ENCODE measurements around the gene BMAL2.

The BMAL2 gene

DNA sequence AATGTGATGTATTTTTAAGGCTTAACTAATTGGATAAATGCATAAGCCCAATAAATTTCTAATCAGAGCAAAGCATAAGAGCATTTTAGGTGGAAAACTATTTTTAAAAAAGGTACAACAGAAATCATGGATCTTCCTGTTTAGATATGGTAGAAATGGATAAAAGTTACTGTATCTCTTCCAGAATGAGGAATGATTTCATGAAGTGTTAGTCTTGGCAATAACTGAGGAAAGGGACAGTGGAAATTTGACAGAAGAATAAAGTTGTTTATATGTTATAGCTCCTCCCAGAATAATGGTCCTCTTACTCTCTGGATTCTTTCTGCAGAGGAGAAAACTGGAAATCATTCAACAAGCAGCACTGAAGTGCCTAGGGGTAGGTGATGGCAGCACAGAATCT lies 32.4 kb upstream of the BMAL2 start:
- H4K20me1 ChIP-seq (ENCODE audit: insufficient read depth, low read length) = no peaks in the 10 kb centered on the region
- H3K4me1 ChIP-seq (ENCODE audit: low read length) = peaks cover 26% of the 10 kb centered on the region
- H3K79me2 ChIP-seq (ENCODE audit: low read length) = peaks cover 84% of the 10 kb centered on the region
- no peak overlapping the region for H3K27ac ChIP-seq (ENCODE audit: low read length)
- no peak overlapping the region for H2AFZ ChIP-seq (ENCODE audit: low read length)
- H3F3A ChIP-seq (ENCODE audit: insufficient read depth, low read length) = peaks cover 36% of the 10 kb centered on the region
- H3K9ac ChIP-seq (ENCODE audit: low read length) = no peak overlapping the region
- H3K9me3 ChIP-seq (replicated peaks; ENCODE audit: insufficient read depth, low read length) = no peaks in the 10 kb centered on the region
- peaks cover 29% of the 10 kb centered on the region for H3K36me3 ChIP-seq (replicated peaks; ENCODE audit: insufficient read depth, low read length)
- H3K4me3 ChIP-seq (ENCODE audit: low read length) = no peak overlapping the region
- TF ChIP-seq EZH2 (optimal IDR thresholded peaks at IDR 0.05; ENCODE audit: low read depth, low read length) (no peak), EZH2phosphoT487 (IDR thresholded peaks at IDR 0.05; ENCODE audit: low read length) (no peak)
- TF ChIP-seq, protein P1, sequence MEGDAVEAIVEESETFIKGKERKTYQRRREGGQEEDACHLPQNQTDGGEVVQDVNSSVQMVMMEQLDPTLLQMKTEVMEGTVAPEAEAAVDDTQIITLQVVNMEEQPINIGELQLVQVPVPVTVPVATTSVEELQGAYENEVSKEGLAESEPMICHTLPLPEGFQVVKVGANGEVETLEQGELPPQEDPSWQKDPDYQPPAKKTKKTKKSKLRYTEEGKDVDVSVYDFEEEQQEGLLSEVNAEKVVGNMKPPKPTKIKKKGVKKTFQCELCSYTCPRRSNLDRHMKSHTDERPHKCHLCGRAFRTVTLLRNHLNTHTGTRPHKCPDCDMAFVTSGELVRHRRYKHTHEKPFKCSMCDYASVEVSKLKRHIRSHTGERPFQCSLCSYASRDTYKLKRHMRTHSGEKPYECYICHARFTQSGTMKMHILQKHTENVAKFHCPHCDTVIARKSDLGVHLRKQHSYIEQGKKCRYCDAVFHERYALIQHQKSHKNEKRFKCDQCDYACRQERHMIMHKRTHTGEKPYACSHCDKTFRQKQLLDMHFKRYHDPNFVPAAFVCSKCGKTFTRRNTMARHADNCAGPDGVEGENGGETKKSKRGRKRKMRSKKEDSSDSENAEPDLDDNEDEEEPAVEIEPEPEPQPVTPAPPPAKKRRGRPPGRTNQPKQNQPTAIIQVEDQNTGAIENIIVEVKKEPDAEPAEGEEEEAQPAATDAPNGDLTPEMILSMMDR (IDR thresholded peaks at IDR 0.05; ENCODE audit: low read length) = no peak
- H3K9me2 ChIP-seq (replicated peaks; ENCODE audit: insufficient read depth, low read length) = no peaks in the 10 kb centered on the region
- H3K4me2 ChIP-seq (ENCODE audit: low read depth, low read length) = no peak overlapping the region
- no peaks in the 10 kb centered on the region for H3K27me3 ChIP-seq (replicated peaks; ENCODE audit: insufficient read depth, low read length)
- no peak for DNase-seq

DNA sequence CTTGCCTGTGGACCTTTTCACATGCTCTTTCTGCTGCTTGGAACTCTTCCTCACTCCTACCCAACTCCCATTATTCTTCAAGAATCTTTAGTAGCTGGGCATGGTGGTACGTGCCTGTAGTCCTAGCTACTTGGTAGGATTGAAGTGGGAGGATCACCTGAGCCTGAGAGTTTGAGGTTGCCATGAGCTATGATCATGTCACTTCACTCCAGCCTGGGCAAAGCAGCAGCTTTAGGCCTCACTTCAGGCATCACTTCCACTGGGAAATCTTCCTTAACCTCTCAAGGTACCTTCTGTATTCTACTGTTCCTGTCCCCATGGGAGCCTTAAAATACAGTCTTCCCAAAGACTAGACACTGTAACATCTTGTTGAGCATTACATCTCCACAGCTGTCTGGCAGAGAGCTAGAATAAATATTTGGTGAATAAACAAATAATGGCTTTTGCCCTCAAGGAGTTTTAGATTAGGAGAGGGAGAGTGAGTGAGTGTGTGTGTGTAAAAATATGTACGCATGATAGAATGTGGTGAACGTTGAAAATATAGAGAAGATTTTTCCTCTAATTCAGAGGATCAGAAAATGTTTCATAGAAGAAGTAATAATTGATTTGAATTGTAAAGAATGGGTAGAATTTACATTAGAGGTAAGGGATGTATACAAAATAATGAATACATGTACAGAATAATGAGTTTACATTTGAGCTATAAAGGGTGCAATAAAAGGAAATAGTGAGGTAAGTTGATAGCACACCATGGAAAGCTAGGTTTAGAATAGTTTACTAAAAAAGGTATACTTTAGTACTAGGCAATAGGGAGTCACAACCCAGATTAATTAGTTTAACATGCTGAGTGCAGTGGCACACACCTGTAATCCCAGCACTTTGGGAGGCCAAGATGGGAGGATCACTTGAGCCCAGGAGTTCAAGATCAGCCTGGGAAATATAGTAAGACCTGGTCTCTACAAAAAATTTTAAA lies 29.2 kb upstream of the BMAL2 start:
- TF ChIP-seq, protein P1 (IDR thresholded peaks at IDR 0.05; ENCODE audit: low read length) = no peak

DNA sequence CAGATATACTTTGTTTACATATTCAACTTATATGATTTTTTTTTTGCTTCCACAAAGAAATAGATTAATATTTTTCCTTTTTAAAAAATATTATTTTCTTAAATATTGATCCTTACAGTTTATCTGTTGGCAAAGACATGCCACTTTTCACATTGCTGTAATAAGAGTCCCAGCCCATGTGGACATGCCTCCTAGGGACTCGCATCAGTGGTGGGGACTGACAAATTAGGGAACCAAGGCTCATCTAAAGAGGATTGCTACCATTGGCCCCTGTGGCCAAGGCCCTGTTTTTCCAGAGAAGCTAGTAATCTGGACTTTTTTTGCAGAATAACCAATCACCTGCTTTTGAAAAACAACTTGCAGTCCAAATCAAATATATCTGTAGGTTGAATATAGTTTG lies 27.8 kb upstream of the BMAL2 start:
- peaks cover 72% of the 10 kb centered on the region for H3K79me2 ChIP-seq (ENCODE audit: low read length)
- TF ChIP-seq EZH2phosphoT487 (IDR thresholded peaks at IDR 0.05; ENCODE audit: low read length) (no peak), EZH2 (optimal IDR thresholded peaks at IDR 0.05; ENCODE audit: low read depth, low read length) (no peak)
- TF ChIP-seq, protein P1 (IDR thresholded peaks at IDR 0.05; ENCODE audit: low read length) = no peak
- H2AFZ ChIP-seq (ENCODE audit: low read length) = no peak overlapping the region
- H4K20me1 ChIP-seq (ENCODE audit: insufficient read depth, low read length) = no peaks in the 10 kb centered on the region
- peak overlapping the region; percentile 77 for H3K27ac ChIP-seq (ENCODE audit: low read length)
- no peaks in the 10 kb centered on the region for H3K27me3 ChIP-seq (replicated peaks; ENCODE audit: insufficient read depth, low read length)
- no peaks in the 10 kb centered on the region for H3K9me3 ChIP-seq (replicated peaks; ENCODE audit: insufficient read depth, low read length)
- DNase-seq = peak; percentile 47
- peak overlapping the region; percentile 43; the same call in 1 of the 2 replicates for H3K9ac ChIP-seq (ENCODE audit: low read length)
- no peaks in the 10 kb centered on the region for H3K9me2 ChIP-seq (replicated peaks; ENCODE audit: insufficient read depth, low read length)
- peaks cover 67% of the 10 kb centered on the region for H3F3A ChIP-seq (ENCODE audit: insufficient read depth, low read length)
- H3K4me2 ChIP-seq (ENCODE audit: low read depth, low read length) = peak overlapping the region; percentile 80
- H3K36me3 ChIP-seq (replicated peaks; ENCODE audit: insufficient read depth, low read length) = peaks cover 21% of the 10 kb centered on the region
- H3K4me3 ChIP-seq (ENCODE audit: low read length) = peak overlapping the region; percentile 7; the same call in 1 of the 2 replicates
- peaks cover 54% of the 10 kb centered on the region for H3K4me1 ChIP-seq (ENCODE audit: low read length)

More for the DNA sequence above, 29.2 kb upstream of the BMAL2 start:
- Histone ChIP-seq H3K4me2 (ENCODE audit: low read depth, low read length) (no peak overlapping the region), H3K4me1 (ENCODE audit: low read length) (peaks cover 46% of the 10 kb centered on the region), H3K27me3 (replicated peaks; ENCODE audit: insufficient read depth, low read length) (no peaks in the 10 kb centered on the region), H3K4me3 (ENCODE audit: low read length) (no peak overlapping the region), H3K9me3 (replicated peaks; ENCODE audit: insufficient read depth, low read length) (no peaks in the 10 kb centered on the region), H3K9me2 (replicated peaks; ENCODE audit: insufficient read depth, low read length) (no peaks in the 10 kb centered on the region), H3K36me3 (replicated peaks; ENCODE audit: insufficient read depth, low read length) (peaks cover 31% of the 10 kb centered on the region), H3F3A (ENCODE audit: insufficient read depth, low read length) (peaks cover 59% of the 10 kb centered on the region), H3K27ac (ENCODE audit: low read length) (peak overlapping the region; percentile 43; the same call in 1 of the 2 replicates), H3K79me2 (ENCODE audit: low read length) (peaks cover 81% of the 10 kb centered on the region), H4K20me1 (ENCODE audit: insufficient read depth, low read length) (no peaks in the 10 kb centered on the region), H2AFZ (ENCODE audit: low read length) (no peak overlapping the region), H3K9ac (ENCODE audit: low read length) (no peak overlapping the region)
- no peak for DNase-seq

Measured in MM.1S (cell line).